ENCODE data around the gene PLCL1.

The PLCL1 gene

DNA sequence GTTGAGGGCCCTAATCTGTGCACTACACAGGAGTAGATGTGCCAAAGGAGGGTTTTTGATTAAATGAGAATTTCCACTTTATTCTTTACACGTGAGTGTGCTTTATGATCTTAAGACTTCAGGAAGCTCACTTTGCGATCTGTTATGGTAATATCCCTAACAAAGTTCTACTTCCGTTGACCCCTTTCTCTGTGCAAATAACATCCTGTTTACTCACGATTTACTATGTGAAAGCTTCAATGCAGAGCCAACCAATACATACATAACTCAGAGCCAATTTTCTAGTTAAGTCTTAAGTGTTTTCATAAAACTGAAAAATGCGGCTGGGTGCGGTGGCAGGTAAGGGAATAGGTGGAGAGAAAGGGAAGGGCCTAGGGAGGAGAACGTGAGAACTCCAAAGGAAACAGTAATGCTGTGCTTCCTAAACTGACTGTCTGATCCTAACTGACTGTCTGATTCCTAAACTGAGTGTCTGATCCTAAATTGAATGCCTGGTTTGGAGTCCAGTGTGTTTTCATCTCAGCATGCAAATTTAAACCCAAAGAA is 87.6 kb downstream of the PLCL1 start:
- no peak for DNase-seq

DNA sequence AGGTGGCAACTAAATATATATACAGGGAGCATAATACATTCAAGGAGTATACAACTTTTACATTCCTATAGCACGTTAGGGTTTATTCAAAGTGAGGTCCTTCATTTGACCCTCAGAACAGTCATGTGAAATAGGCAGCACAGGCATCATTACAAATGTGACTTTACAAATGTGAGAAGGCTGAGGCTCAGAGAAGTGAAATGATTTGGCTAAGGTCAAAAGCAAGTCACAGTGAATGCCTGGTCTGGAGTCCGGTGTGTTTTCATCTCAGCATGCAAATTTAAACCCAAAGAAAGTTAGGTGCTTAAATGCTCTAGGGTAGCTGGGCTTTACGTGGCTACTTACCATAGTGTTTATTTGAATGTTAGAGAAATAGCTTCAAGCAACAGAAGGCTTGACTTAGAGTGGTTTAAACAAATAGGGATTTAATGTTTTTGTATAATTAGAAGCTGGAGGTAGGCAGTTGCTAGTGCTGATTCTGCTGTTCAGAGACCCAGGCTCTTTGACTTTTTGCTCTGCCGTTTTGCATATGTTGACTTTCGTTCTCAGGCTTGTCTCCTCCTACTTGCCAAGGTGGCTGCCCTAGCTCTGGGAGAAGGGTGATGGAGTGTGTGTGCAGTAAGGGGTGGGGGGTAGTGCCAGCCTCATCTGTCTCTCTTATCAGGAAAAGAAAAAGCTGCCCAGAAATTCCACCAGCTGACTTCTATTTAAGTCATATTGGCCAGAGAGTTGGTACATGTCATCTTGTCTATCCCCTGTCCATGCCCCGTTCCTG is 89.2 kb downstream of the PLCL1 start:
- DNase-seq = peak; percentile 12

DNA sequence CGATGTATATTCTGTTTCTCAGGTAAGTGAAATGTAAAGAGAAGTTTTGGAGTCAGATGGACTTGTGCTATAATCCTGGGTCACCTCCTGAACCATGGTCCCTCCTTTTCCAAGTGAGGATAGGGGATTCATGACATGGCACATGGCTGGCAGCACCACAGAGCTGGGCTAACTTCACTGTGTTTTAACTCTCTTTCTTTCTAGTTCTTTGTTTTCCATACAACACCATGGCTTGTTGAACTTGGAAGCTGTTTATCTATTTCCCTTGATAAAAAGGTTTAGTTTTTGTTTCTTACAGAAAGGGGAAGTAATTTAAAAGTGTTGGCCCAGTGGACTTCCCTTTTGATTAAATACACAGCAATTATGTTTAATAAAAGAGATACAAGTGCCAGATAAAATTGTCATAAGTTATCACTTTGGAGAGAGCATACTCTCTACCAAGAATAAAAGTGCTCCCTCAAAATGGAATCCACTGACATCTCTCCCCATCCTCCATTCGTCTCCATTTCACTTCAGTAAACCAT is 90.4 kb downstream of the PLCL1 start:
- no peak for DNase-seq

DNA sequence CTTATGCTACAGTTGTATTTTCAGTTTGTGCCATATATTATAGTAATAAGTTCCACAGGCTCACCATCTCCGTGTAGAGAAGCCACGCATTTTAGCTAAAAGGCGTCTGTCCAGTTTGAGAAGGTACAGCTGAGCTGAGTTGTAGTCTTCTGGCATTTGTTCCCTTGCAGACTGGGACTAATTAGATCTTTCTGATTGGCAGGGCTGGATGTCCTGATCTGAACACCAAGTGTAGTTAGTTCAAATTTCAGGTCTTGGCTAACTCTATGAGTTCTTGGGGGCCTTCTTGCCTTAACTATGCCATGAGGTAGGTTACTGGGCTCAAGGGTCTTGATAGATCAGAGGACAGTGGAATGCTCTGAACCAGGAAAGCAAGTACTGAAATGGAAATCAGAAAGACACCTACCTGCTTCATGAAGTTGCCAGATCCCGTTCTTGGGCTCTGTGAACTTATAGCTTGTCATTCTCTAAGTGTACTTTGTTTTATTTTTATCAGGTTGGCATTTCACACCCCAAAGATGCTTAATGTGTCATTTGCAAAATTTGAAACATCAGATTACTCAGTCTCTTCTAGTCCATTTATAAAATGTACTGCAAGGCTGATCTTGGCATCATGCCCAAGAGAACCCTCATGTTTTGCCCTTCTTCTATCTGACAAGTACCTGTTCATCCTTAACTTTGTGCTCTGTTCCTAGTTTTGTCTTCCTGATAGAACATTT is 93.7 kb downstream of the PLCL1 start:
- DNase-seq = no peak

DNA sequence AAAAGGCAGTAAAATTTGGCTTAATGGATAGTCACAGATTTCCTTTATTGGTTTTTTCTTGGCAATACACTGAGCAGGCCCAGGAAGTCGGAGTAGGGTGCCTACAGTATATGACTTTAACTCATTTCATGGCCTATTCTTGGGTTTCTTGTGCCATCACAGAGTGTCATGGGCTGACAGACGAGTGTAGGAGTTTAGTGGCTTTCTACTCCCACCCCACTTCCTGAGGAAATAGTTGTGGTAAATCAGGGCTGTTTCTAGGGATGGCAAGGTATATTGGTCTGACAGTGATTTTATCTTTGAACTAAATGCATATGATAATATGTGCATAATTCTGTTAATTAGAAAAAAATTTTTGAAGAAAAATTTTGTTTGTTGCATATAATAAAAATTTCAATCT is 100.1 kb downstream of the PLCL1 start:
- DNase-seq = no peak

DNA sequence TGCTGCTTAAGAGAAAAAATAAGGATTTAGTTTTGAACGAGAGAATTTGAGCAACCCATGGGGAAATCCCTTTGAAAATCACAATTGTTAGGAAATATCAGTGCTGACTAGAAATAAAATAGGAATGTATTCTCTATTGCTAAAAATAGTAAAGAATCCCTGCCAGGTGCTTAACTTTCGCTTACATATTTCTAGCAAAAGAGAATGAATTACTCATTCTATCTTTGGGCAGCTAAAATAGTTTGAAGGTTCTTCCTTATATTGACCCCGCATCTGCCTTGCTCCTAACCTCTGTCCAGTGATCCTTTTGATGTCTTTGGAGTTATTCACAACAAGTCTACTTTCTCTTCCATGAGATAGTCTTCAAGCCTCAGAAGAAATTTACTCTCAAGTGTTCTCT is 103.8 kb downstream of the PLCL1 start:
- no peak for DNase-seq

DNA sequence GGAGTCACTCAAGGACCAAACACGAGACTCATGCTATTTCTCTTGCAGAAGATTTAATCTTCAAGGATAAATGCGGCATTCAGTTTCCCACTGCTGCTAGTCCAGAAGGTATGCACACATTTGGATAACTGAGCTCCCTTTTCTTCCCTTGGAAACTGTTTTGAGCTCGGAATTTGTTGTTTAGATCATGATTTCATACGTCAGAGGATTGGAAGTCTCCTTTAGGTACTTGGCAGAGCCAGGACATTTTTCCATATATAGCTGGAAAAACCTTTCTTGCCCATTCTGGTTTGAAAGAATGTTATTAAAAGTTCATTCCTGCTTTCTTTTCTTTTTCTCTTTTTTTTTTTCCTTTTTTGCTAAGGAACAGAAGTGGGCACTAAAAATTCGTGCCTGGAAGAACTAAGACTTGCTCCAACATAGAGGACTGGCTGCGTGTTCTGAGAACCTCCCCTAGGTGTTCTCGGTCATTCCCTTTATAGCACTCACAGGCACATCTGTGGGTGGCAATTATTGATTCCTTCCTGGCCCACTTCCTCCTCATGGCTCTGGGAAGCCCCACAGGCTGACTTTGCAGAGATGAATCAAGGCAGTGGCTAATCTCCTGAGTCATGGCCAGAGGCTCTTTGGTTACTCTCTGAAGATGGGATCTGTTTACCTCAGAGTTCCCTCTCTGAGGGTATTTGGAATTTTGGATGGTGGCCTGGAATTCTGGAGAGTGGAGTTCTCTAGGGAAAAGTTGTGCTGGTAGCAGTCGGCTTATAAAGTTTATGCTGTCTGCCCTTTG is 104.8 kb downstream of the PLCL1 start:
- no peak for DNase-seq

DNA sequence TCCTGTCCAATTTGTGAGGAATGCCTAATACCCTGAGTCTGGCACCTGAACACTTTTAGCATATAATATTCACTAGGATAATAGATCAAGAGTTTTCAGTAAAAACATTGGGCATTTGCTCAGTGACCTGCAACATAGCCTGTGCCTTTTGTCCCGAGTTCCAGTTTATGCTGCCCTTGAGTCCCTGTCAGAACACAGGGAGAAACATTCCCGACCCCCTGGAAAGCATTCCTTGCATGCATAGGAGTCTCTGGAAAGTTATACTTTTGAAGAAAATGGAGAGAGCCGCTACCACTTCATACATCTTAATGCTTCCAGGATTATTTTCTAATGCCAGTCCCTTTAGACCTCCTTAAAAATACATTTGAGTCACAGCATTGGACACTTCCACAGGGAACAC is 107.3 kb downstream of the PLCL1 start:
- no peak for DNase-seq

DNA sequence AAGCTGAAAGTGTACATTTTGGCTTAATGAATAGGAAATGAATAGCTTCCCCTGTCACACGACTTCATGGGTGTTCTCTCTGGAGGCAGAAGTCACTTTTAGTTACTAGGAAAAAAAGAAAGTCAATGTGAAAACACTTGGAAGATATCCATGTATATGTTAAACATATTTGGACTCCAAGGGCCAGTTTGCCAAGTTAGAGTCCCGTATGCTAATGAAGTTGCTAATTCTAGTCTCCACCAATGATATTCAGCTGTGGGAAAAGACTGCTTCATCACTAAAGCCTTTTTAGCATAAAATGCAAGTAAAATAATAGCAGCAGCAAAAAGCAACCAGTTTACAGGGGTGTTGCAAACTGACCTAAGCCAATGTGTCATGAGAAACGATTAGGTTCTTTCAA is 108.7 kb downstream of the PLCL1 start:
- no peak for DNase-seq

DNA sequence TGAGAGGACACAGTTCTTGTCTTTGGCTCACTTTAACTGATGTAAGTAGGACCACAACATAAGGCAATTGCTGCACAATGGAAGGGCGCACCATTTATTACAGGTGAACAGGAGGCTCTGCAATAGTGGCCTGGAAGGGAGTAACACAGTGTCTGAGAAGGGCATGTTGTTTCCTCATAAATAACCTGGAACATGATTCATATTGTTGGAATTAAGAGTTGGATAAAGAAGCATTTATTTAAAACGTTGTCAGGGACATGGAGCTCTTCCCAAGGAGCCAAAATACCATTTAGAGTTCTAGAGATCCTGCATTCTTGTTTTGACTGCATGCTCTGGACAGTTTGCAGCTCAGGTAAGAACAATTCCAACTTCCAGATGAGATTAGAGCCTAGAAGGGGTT is 110.4 kb downstream of the PLCL1 start:
- DNase-seq = no peak

DNA sequence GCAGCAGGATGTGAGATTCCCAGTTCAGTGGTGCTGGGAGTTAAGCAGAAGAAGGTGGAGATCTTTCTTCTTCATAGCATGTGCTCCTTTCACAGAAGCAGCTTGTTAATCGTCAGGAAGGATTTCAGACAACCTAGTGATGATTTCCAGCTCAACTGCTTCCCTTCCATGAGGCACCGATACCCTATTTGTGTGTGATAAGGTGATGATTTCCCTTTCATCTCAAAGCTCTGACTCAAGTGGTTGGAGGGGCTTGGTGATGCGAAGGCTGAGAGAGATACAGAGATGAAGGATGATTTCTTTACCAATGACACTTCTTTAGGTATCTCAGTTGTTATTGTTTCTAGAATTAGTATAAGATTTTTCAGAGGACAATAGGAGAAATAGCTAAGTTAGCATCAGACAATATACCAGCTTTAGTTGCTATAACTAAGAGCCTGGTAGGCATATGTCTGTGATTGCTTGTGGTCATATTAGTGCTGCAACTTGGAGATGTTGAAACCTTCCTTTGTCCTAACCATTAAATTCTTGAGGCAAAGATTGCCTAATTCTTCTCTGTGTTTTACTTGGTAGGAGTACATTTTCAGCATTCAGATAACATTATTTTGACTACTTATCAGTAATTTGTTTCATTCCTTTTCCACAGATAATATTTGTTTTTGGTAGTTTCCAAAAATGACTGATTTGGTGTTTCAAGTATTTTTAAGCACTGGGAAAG is 111.3 kb downstream of the PLCL1 start:
- DNase-seq = no peak

DNA sequence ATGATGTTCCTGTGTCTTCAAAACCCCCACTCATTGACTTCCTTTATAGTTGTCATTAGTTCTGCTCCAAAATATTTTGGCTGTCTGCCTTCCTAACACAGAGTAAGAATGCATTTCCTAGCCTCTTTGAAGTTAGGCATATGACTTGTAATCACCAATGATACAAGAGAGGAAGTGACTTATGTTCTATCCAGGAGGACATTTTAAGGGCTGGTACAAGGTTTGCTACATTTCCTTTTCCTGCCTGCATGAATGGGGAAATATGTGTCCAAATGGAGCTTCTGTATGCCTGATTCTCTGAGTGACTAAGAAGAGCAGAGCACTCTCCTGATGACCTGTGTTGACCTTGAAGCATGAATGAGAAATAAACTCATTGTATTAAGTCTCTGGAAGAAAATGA is 115.1 kb downstream of the PLCL1 start:
- DNase-seq = no peak

DNA sequence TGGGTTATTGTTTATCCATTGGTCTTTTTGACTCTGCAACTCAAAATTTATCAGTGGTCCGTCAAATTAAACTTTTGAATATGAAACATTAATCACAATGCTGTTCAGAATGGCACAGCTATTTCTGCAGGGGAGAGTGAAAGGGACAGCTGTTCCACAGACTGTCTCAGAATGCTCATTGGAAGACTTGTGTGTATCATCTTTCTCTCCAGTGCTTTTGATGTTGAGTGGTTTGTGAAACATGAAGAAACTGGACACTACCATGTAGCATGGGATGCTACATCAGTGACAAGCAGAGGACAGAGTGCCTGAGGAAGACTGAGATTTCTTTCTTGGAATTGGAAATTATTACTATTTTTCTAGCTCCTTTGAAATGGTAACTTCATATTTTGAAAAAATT is 115.7 kb downstream of the PLCL1 start:
- no peak for DNase-seq

DNA sequence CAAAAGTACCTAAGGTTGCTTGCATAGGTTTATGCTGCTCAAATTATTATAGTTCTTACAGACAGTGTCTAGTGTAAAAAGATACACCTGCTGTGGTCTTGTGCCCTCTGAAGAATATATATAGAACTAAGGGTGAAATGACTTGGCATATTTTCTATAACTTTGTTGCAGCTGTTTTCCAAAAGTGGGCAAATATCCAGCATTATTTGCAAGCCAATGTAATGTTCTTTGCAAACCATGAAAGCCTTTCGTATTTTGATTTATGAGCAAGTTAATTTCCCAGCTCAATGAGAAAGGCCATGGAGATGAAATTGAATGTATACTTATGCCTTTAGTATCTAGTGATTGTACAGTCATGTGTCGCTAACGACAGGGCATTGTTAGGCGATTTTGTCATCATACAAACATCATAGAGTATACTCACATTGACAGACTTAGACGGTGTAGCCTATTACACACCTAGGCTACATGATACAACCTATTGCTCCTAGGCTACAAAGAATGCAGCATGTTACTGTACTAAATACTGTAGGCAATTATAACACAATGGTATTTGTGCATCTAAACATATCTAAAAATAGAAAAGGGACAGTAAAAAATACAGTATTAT is 116.3 kb downstream of the PLCL1 start:
- DNase-seq = no peak

DNA sequence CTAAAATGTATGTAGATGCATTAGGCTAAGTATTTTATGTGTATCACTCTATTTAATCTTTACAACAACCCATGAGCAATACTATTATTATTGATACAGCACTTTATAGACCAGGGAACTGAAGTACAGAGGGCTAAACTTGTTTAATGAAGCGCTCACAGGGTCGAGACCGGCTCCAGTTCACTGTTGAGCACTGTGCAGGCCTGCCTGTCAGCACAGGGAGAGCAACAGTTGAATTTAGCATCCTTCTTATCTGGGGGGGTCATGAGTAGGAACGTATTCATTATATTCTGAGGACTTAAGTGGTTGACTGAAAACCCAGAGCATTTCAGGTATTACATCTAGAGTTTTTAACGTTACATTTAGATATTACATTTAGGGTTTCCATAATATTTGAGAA is 120.1 kb downstream of the PLCL1 start:
- DNase-seq = no peak

DNA sequence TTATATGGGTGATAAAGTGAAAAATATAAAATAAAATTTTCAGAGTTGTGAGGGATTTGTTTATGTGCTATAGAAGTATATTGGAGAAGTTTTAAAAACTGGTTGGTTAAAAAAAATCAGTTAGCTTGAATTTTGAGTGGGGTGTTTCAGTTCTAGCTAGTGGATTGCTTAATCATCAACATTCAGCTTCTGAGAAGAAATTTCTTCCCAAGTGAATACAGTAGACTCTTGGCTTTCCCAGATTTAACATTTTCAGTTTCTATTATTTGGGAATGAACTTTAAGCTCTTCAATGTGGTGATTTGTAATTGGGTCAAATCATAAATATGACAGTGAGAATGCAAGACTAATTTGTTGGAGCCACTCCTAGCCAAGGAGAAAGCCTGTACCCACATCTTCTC is 120.8 kb downstream of the PLCL1 start:
- DNase-seq = no peak

DNA sequence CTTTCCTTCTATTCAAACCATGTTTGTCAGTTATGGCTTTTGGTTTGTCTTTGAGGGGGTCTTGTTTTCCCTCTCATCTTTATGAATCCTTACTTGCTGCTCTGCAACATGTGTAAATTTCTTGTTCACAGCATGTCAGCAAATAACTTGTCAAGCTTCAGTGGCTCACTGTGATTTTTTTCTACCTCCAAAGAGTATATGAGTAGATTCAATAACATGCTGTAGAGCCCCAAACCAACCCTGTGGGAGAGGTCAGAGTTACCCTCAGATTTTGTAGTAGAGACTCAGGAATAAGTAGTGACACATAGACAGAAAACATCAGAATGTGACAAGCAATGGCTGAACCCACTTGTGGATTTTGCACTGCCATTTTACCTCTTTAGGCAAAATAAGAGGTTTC is 121.6 kb downstream of the PLCL1 start:
- DNase-seq = no peak

DNA sequence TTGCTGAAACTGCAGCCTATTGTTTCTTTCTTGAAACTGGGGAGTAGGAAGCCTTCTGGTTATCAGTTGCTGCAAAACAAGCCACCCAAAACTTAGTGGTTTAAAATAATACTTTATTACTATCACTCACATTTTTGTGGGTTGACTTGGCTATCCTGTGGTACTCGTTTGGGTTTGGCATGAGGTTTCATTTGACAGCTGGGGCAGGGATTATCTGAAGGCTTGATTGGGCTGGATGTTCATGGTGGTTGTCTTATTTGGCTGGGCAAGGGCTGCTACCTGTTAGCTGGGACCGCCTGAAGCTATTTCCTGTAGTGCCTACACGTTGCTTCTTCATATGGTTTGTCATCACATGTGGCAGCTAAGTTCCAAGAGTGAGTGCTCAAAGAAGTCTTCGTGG is 122.3 kb downstream of the PLCL1 start:
- DNase-seq = no peak

DNA sequence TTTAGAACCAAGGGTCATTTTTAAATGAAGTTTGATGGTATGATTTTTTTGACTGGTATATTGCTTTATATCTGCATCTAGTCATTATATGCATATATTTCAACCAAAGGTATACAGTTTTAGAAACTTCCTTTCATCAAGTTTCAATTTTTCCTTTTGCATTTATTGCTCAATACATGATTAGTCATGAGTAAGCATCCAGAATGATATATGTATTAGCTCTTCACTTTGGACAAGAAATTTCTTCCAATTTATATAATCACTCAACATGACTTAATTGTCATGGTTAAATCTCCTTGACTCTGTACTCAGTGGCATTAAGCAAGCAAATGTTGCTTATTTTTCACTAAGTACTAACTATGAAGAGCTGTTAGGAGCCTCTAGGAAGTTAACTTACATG is 123.6 kb downstream of the PLCL1 start:
- DNase-seq = no peak

DNA sequence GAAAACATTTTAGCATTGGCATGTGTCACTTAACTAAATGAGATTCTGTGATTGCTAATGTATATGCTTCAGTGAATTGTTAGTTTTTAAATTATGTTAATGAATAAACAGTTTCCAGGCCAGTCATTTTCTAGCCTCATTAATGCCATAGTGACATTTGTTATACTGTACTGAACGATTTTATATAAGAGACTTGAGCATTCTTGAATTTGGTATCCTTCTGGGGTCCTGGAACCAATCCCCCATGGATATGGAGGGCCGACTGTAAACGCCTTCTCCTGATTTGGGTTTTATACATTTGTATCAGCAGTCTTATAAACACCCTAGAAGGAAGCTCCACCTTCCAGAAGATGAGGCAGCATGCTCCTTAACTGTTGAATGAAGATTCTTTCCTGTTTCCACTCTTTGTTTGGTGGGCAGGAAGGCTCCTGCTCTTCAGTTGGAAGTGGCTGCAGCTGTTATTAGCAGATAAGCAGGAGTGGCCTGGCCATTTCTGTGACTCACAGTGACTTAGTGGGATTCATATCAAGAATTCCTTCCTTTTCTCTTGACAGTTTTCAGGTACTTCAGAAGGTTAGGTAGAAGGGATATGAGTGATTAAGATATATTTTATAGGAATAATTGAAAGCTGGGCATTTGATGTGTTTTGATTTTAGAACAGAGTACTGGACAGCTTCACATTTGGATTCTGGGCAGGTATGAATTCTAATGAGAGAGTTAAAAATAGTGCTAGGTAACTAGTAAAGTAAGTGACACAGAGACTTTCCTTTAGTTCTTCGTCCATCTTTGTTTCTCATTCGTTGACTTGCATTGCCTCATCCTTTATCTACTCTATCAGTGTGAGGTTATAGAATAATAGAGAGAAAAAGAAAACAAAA is 124.9 kb downstream of the PLCL1 start:
- DNase-seq = no peak

DNA sequence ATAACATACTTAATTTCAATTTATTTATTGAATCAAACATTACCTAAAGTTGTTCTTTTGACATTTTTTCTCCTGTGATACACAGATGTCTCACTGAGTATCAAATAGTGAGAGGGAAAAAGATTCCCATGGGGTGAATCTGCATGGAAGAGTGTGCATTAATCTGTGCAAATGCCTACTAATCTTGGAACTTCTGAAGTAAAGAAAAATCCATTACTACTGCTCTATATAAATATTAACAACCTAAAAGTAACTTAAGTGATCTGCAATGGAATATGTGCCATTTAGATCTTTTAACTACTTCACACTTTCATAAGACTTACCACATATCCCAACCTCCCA is 125.5 kb downstream of the PLCL1 start:
- no peak for DNase-seq
